Esophagus muscularis mucosa (tissue), 3 donors: ENCODE data around the gene DEDD2.
"Not testable (repeated sequence)": the region's sequence is repeated elsewhere in the genome, so short reads cannot be mapped to it uniquely, and the experiment has no call there.

Experiments used
- CTCF ChIP-seq, 3 experiments: fragments of 200-600 bp in 2 of 3; fragments of 450-650 bp in 1 of 3; sonication (generic) in 2 of 3; IDR thresholded peaks; one replicate each; pipeline ENCODE4 v1.5.1; 2017 to 2019; ENCODE audit warnings: antibody characterized with exemption in 3 of 3, mild to moderate bottlenecking in 2 of 3, moderate library complexity in 1 of 3
- POLR2A ChIP-seq: fragments of 450-650 bp; IDR thresholded peaks from one replicate; pipeline ENCODE4 v1.6.1; 2017; ENCODE audit warnings: antibody characterized with exemption, moderate library complexity, mild to moderate bottlenecking, low read depth

- not testable (repeated sequence) for TF ChIP-seq CTCF (IDR thresholded peaks at IDR 0.05); POLR2A
These were observed 49.6 kb upstream of the DEDD2 start for GRCh38 chr19:42266928-42267603.
